DMS53 treated with DMSO at 0.1 percent for 48 hours (cell line): ENCODE data around the gene CDC34.
A peak's percentile ranks its signal among the peaks of the same experiment; 100 is the strongest.

Experiments
- DNase-seq: peaks from one replicate; lab custom pipeline; 2025; ENCODE audit not compliant: unreplicated experiment; lab: John Stamatoyannopoulos, UW

CDC34 gene

DNA sequence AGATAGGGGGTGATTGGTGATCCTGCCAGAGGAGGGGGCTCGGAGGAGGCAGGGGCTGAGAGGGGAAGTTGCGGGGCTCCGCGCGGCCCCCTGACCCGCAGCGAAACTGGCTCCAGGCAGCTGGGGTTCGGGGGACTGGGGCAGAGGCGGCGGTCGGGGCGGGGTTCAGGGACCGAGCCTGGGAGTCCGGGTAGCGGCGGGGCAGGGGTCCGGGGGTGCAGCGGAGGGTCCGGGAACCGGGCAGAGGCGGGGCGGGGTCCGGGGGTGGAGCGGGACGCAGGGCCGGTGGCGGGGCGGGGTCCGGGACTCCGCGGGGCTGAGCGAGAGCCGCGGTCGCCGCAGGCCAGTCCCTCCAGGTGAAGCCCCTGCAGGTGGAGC is 34.1 kb upstream of the CDC34 start:
- DNase-seq: no peak

DNA sequence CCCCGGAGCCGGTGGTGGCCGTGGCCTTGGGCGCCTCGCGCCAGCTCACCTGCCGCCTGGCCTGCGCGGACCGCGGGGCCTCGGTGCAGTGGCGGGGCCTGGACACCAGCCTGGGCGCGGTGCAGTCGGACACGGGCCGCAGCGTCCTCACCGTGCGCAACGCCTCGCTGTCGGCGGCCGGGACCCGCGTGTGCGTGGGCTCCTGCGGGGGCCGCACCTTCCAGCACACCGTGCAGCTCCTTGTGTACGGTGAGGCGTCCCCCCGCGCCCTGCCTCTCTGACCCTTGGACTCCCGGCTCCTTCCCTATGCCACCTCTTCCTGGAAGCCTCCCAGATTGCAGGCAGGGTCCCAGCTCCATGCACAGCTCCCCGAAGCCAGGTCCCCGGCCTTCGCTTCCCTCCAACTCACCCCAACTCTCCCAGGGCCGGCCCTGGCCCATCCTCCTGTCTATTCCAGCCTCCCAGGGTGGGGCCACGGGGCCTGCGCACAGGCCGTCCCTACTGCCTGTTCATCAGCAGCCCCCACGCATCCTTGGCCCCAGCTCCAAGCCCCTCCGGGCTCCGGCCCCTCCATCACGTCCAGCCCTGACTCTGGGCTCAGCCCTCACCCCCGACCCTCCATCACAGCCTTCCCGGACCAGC is 33.6 kb upstream of the CDC34 start:
- DNase-seq: no peak

DNA sequence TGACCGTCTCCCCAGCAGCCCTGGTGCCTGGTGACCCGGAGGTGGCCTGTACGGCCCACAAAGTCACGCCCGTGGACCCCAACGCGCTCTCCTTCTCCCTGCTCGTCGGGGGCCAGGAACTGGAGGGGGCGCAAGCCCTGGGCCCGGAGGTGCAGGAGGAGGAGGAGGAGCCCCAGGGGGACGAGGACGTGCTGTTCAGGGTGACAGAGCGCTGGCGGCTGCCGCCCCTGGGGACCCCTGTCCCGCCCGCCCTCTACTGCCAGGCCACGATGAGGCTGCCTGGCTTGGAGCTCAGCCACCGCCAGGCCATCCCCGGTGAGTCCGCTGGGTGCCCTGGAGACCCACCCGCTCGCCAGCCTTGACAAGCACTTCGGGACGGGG is 33.1 kb upstream of the CDC34 start:
- DNase-seq: no peak

DNA sequence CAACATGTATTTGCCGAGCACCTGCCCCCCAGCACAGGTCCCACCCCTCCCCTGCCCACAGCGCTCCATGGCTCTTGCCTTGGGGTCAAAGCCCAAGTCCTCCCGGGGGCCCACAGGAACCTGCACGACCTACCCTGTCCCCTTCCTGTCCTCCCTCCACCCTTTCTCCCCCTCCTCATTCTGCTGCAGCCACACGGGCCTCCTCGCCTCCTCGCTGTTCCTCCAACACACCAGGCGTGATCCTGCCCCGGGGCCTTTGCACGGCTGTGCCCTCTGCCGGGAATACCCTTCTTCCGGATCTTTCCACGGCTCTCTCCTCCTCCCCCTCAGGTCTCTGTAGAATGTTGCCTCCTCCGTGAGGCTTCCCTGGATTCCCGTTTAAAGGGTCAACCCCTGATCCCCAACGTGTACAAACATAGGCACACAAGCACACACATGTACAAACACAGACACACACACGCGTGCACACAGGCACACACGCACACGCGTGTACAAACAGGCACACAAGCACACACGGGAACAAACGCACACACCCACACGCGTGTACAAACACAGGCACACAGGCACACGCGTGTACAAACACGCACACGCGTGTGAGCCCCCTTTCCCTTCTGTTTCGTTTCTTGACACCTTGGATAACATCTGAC is 32.5 kb upstream of the CDC34 start:
- no peak for DNase-seq

DNA sequence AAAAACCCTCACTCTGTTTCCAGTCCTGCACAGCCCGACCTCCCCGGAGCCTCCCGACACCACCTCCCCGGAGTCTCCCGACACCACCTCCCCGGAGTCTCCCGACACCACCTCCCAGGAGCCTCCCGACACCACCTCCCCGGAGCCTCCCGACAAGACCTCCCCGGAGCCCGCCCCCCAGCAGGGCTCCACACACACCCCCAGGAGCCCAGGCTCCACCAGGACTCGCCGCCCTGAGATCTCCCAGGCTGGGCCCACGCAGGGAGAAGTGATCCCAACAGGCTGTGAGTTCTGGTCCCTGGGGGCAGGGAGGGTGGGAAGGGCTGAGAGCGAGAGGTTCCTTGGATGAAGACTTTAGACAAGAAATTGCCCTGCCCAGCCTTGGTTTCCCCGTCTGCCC is 29.9 kb upstream of the CDC34 start:
- no peak for DNase-seq

DNA sequence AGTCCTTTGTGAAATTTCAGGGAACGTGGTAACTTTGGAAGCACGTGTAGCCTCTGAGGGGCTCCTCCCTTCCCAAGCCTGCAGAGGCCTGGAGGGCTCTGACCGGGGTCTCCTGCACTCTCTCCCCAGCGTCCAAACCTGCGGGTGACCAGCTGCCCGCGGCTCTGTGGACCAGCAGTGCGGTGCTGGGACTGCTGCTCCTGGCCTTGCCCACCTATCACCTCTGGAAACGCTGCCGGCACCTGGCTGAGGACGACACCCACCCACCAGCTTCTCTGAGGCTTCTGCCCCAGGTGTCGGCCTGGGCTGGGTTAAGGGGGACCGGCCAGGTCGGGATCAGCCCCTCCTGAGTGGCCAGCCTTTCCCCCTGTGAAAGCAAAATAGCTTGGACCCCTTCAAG is 26.9 kb upstream of the CDC34 start:
- DNase-seq: no peak

DNA sequence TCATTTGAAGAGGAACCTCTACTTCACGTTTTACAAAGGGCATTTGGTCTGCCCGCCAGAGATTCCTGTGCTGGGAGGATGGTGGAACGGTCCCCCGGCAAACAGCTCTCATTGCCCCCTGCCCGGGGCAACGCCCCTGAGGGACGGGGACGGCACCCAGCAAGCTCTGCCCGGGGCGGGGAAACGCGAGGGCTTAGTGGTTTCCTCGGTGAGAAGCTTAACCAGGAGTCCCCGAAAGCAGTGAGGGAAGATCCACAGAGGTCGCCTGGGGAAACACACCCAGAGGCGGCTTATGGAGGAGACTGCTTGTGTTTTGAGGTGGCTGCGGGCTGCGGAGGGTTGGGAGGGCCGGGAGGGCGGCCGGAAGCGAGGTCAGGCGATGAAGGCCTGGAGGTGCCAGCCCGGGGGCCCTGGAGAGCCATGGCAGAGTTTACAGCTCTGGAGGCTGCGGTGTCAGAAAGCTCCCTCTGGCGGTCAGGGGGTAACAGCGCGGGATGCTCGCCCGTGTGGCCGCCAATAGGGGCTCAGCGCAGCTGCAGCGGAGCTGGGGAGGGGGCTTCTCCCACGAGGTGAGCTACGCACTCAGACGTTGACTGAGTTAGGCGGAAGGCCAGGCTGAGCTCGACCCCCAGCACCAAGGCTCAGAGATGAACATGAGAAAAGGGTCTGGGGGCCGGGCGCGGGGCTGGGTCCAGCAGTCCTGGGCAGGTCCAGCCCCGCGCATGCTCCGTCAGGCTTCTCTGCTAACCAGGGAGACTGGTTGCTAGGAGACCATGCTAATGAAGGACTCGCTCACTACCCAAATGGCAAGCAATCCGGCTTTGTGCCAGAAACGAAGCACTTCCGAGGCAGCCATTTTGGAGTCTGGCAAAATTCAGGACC is 24.9 kb upstream of the CDC34 start:
- DNase-seq: peak; percentile 95

DNA sequence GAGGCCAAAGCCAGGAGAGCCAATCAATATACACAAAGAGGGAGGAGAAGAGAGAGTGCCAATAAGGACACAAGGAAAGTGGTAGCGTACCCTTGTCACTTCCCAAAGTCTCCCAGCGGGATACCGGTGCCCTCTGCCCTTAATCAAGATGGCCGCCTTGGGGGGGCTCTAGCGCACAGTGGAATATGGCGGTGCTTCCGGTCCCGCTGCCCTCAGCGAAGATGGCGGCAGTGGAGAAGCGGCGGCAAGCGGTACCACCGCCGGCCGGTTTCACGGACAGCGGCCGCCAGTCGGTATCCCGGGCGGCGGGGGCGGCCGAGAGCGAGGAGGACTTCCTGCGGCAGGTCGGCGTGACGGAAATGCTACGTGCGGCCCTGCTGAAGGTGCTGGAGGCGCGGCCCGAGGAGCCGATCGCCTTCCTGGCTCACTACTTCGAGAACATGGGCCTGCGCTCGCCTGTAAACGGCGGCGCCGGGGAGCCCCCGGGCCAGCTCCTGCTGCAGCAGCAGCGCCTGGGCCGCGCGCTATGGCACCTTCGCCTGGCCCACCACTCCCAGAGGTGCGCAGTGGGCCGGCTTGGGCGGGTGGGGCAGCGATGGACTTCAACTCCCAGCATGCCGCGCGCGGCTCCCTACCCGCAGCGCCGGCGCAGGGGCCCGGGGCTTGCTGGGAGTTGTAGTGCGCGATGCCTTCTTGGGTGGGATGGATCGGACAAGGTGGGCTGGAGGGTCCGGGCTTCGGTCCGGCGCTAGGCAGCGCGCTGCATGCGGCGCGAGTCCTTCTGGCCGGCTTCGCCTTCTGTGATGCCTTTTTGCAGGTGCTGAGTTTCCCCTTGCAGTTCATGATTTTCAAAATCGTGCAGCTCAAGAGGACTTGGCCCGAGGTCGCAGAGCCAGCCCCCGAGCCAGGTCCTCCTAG is 24.0 kb upstream of the CDC34 start, which contains the start of gene TPGS1:
Gene TPGS1, plus strand, starts transcription at position 212 of the 918 bp plus-strand sequence. Its CDS starts 10 bp downstream, at position 222.
- peak; percentile 40 for DNase-seq

DNA sequence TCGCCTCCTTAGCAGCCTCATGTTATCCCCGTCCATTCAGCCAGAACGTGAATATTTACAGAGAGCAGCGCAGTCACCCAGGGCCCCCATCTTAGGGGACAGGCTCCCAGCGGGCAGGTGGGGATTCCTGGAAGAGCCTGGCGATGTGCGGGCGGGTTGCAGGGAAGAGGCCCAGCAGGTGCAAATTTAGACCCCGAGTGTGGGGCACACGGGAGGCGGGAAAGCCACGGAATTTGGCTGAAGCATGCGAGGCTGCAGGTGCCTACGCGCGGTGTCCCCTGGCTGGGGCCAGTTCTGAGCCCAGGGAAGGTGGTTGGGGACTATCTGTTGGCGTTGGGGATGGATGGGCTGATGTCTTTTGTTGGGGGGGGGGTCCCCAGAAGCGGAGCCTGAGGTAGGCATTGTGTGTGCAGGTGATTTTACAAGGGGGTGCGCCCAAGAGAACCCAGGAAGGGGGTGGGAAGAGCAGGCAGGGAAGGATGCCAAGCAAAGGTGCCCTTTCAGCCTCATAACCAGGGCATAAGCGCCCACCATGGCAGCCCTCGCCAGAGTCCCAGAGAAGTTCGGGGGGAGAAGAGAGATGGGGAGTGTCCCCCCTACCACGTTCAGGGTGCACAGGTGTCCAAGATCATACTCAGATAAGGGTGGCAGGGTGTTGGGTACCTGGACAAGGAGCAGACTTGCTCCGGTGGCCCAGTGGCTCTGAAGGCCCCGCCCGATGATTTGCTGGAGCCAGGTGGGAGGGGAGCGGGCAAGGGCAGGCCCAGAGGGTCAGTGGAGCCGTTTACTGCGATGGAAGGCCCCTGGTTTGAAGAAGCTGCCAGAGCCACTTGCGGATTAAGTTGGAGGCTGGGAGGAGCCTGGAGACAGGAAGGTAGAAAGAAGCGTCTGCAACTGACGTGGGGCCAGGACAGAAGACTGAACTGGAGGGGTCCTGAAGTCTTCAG is 23.1 kb upstream of the CDC34 start:
- no peak for DNase-seq

DNA sequence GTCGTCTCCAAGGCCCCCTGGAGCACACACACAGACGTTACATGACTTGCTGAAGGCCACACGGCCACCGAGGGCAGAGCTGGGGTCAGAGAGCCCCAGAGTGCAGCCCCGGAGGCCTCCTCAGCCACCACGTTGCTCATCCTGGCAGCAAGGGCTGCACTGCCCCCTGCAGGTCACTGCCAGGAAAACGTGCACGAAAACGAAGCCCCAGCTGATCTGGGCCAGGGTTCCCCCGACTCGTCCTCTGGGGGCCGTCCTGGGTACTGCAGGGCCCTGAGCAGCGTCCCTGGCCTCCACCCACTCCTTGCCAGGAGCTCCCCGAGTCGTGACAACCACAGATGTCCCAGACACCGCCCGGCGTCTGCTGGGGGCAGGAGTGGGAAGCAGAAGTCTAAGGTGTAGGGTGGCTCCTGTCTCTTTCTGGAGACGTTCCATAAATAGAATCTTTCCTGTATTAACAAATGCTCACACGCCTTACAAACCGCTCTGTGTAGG is 20.9 kb upstream of the CDC34 start:
- peak; percentile 48 for DNase-seq

DNA sequence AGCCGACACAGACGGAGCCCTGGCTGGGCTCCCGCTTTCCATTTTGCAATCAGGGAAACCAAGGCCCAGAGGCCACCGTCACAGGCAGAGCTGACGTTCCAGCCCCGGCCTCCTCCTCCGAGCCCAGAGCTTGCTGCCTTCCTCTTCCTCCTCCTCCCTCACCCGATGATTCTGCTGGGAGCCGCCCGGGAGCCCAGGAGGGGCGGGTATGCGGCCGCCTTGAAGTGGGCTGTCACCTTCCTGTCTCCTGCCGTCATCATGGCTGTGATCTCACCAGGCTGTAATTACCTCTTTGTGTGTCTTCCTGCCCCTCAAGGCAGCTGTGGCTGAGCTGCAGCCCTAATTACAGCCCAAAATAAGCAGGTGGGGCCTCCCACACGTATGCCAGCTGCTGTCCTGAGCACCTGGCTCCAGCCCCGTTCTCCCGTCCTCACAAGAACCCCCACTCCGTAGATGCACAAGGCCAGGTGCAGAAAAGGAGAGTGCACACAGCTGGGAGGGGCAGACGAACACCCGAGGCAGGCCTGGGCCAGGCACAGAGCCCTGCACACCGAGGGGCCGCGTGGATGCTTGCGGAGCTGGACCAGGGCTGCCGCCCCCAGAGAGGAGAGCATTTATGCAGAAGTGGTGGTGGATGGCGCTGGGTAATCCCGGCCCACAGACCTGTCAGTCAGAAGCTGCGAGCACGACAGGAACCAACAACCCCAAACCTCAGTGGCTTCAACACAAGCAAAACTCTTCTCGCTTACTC is 20.3 kb upstream of the CDC34 start:
- DNase-seq: peak; percentile 90

DNA sequence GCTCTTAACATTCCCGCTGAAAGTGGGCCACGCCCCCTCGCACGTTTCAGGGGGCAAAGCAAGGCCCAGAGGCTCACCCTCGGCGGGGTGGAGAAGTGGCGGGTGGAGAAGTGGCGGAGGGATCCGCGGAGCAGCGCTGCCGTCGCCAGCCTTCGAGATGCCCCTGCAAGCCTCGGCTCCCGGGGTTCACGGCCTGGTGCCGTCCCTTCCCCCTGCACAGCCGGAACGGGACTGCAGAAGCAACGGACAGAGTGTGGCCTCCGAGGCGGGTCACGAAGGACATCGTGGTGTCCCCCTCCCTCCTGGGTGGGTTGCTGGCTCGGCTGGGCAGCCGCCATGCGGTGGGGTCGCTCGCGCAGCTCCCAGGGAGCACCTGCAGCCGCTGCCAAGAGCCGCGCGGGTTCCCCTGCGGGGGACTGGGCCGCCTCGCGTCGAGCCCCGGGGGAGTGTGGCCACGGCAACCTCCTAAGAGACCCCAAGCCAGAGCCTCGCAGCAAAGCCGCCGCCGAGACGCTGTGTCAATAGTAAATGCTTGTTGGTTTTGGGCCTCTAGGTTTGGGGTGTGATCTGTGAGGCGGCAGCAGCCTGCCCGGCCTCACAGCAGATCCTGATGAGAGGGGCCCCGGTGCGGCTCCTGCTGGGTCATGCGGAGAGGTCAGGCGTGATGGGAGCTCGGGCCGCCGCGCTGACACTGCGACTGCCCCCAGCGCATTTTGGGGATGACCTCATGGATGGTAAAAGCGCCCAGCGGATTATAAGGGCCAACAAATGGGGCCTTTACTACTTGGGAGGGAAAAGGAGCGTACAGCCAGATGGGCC is 18.8 kb upstream of the CDC34 start:
- DNase-seq: peak; percentile 62

DNA sequence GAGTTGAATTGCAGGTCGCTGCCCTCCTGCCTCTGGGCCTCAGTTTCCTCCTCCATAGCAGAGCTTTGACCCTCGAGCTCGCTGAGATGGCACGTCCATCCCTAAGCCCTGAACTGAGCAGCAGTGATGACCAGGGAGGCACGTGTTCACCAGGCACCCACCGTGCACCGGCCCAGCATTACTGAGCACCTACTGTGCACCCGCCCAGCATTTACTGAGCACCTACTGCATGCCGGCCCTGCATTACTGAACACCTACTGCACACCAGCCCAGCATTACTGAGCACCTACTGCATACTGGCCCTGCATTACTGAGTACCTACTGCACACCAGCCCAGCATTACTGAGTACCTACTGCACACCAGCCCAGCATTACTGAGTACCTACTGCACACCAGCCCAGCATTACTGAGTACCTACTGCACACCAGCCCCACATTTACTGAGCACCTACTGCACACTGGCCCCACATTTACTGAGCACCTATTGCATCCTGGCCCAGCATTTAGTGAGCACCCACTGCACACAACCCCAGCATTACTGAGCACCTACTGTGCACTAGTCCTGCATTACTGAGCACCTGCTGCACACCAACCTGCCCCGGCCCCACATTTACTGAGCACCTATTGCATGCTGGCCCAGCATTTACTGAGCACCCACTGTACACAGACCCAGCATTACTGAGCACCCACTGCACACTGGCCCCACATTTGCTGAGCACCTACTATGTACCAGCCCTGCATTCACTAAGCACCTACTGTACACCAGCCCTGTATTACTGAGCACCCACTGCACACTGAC is 18.0 kb upstream of the CDC34 start:
- DNase-seq: no peak

DNA sequence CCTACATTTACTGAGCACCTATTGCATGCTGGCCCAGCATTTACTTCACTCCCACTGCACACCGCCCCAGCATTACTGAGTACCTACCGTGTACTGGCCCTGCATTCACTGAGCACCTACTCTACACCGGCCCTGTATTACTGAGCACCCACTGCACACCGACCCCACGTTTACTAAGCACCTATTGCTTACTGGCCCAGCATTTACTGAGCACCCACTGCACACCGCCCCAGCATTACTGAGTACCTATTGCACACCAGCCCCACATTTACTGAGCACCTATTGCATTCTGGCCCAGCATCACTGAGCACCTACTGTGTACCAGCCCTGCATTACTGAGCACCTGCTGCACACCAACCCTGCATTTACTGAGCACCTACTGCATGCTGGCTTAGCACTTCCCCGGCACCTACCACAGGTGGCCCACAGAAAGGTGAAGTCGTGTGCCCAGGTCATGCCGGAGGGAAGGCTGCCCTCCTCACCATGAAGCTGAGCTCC is 17.3 kb upstream of the CDC34 start:
- no peak for DNase-seq

DNA sequence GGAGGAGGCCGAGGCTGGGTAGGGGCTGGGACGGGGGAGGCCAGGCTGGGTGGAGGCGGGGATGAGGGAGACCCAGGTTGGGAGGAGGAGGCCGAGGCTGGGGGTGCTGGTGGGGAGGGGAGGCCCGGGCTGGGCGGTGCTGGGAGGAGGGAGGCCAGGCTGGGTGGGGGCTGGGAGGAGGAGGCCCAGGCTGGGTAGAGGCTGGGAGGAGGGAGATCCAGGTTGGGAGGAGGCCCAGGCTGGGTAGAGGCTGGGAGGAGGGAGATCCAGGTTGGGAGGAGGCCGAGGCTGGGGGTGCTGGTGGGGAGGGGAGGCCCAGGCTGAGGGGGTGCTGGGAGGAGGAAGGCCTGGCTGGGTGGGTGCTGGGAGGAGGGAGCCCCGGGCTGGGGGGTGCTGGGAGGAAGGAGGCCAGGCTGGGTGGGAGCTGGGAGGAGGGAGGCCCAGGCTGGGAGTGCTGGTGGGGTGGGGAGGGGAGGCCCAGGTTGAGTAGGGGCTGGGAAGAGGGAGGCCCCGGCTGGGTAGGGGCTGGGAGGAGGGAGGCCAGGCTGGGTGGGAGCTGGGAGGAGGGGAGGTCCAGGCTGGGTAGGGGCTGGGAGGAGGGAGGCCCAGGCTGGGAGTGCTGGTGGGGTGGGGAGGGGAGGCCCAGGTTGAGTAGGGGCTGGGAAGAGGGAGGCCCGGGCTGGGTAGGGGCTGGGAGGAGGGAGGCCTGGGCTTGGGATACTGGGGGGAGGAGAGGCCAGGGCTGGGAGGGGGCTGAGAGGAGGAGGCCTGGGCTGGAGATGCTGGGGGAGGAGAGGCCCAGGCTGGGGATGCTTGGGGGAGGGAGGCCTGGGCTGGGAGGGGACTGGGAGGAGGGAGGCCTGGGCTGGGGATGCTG is 13.6 kb upstream of the CDC34 start:
- DNase-seq: no peak

DNA sequence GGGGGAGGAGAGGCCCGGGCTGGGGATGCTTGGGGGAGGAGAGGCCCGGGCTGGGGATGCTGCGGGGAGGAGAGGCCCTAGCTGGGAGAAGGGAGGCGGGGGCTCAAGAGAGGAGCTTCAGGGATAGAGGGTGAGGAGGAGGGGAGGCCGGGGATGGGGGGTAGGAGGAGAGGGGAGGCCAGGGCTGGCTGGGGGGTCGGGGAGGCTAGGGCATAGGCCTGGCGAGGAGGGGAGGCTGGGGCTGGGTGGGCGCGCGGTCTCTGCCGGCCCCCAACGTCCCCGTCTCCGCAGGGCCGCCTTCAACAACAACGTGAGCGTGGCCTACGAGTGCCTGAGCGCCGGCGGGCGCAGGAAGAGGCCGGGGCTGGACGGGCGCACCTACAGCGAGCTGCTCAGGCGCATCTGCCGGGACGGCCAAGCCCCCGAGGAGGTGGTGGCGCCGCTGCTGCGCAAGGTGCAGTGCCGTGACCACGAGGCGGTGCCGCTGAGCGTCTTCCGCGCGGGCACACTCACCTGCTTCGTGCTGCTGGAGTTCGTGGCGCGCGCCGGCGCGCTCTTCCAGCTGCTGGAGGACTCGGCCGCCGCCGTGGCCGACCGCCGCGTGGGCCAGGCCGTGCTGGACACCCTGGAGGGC is 12.8 kb upstream of the CDC34 start:
- DNase-seq: no peak
